ENCODE data around the gene TUBG1. TPM values are rescaled to one million over a fixed set of nuclear protein-coding genes. Genes with fewer than 3 reads are reported as not detected.
A peak's percentile ranks its signal among the peaks of the same experiment; 100 is the strongest.

The TUBG1 gene
- total and polyA plus RNA-seq, 8 donors = 10.5 to 79.9 (median 23.2) TPM

- DNase-seq (no peak), ATAC-seq (peak in 1 of 4 donors; percentile 23), FAIRE-seq (no peak)
- H3K36me3 ChIP-seq = peaks cover 0 to 82% (median 34%) of the 10 kb centered on the region in 3 donors
- H3K4me1 ChIP-seq = peaks cover 0 to 5% (median 0%) of the 10 kb centered on the region in 3 donors
- no peaks in the 10 kb centered on the region for H3K9me3 ChIP-seq
- no peaks in the 10 kb centered on the region for H3K27me3 ChIP-seq
- H3K27ac ChIP-seq = peak overlapping the region in 2 of 4 donors; percentile 16 to 42
- TF ChIP-seq CTCF (IDR thresholded peaks at IDR 0.05) = no peak
- intact Hi-C loops (cut with DNase I) = no loop called here
- H3K4me3 ChIP-seq = no peak overlapping the region
- 76% methylated on average over 9 of the region's 9 CpGs for WGBS, 2 donors
These were observed 24.6 kb upstream of the TUBG1 start for GRCh38 chr17:42584880-42585279.

GRCh38 chr17:42585353-42585752 is 24.1 kb upstream of the TUBG1 start:
- ATAC-seq (peak; percentile 31 to 80 (median 66)), DNase-seq (no peak), FAIRE-seq (no peak)
- Histone ChIP-seq H3K27me3 (no peaks in the 10 kb centered on the region), H3K4me1 (peaks cover 0 to 5% (median 0%) of the 10 kb centered on the region in 3 donors), H3K9me3 (no peaks in the 10 kb centered on the region), H3K27ac (peak overlapping the region in 2 of 4 donors; percentile 27 to 42), H3K36me3 (peaks cover 0 to 87% (median 34%) of the 10 kb centered on the region in 3 donors), H3K4me3 (no peak overlapping the region)
- intact Hi-C loops (cut with DNase I) = no loop called here
- TF ChIP-seq CTCF (IDR thresholded peaks at IDR 0.05) = no peak
- WGBS, 2 donors = 13 to 21% methylated on average over 1 of the region's 1 CpG

GRCh38 chr17:42586514-42587230 is 22.8 kb upstream of the TUBG1 start:
- H3K4me3 ChIP-seq = no peak overlapping the region
- intact Hi-C loops (cut with DNase I) = no loop called here
- no peak for TF ChIP-seq CTCF (IDR thresholded peaks at IDR 0.05)
- peak overlapping the region in 1 of 4 donors; percentile 42 for H3K27ac ChIP-seq
- peaks cover 0 to 5% (median 0%) of the 10 kb centered on the region in 3 donors for H3K4me1 ChIP-seq
- H3K36me3 ChIP-seq = peaks cover 0 to 92% (median 32%) of the 10 kb centered on the region in 3 donors
- H3K9me3 ChIP-seq = no peaks in the 10 kb centered on the region
- 77 to 80% methylated on average over 7 of the region's 7 CpGs for WGBS, 2 donors
- FAIRE-seq (no peak), DNase-seq (no peak), ATAC-seq (no peak)
- no peaks in the 10 kb centered on the region for H3K27me3 ChIP-seq

- Histone ChIP-seq H3K4me3 (no peak overlapping the region), H3K36me3 (peaks cover 0 to 52% (median 13%) of the 10 kb centered on the region in 3 donors), H3K27me3 (no peaks in the 10 kb centered on the region), H3K4me1 (no peaks in the 10 kb centered on the region), H3K27ac (no peak overlapping the region), H3K9me3 (no peaks in the 10 kb centered on the region)
- no peak for TF ChIP-seq CTCF (IDR thresholded peaks at IDR 0.05)
- no peak for ATAC-seq
- intact Hi-C loops (cut with DNase I) = no loop called here
- FAIRE-seq = no peak
- WGBS, 2 donors = 97 to 100% methylated on average over 2 of the region's 2 CpGs
- DNase-seq = no peak
These were observed 18.6 kb upstream of the TUBG1 start for GRCh38 chr17:42590886-42591285.

GRCh38 chr17:42591411-42591810 is 18.1 kb upstream of the TUBG1 start:
- H3K4me1 ChIP-seq = no peaks in the 10 kb centered on the region
- intact Hi-C loops (cut with DNase I) = no loop called here
- FAIRE-seq = no peak
- no peak for TF ChIP-seq CTCF (IDR thresholded peaks at IDR 0.05)
- peaks cover 0 to 50% (median 11%) of the 10 kb centered on the region in 3 donors for H3K36me3 ChIP-seq
- no peaks in the 10 kb centered on the region for H3K9me3 ChIP-seq
- whole genome bisulfite sequencing, 2 donors = 93% methylated on average over 9 of the region's 9 CpGs
- DNase-seq = no peak
- no peaks in the 10 kb centered on the region for H3K27me3 ChIP-seq
- H3K27ac ChIP-seq = no peak overlapping the region
- ATAC-seq = no peak
- no peak overlapping the region for H3K4me3 ChIP-seq
